ENCODE results near the gene MAP1A. TPM values are rescaled to one million over a fixed set of nuclear protein-coding genes. Genes with fewer than 3 reads are reported as not detected.

The MAP1A gene
- total and polyA plus RNA-seq, 2 of the 13 experiments (the other 11 are each of a cell fraction or from before 2014, with no cell fraction given): 0.01 to 0.07 TPM

GRCh38 chr15:43511012-43511885, 6.2 kb upstream of the MAP1A start (continued):
- TF ChIP-seq ZHX2 (IDR thresholded peaks at IDR 0.05; ENCODE audit: low read depth): no peak
- no peak for TF ChIP-seq ZHX2 (CRISPR knock-in tag; IDR thresholded peaks at IDR 0.05; ENCODE audit: borderline replicate concordance)
- TF ChIP-seq AKNA (CRISPR knock-in tag; IDR thresholded peaks at IDR 0.05; ENCODE audit: borderline replicate concordance): no peak
- no peak for TF ChIP-seq ZNF576 (CRISPR knock-in tag; IDR thresholded peaks at IDR 0.05)
- no peak for TF ChIP-seq ZFP82 (CRISPR knock-in tag; IDR thresholded peaks at IDR 0.05; ENCODE audit: borderline replicate concordance)
- TF ChIP-seq HNRNPLL (IDR thresholded peaks at IDR 0.05; ENCODE audit: low read depth, low read length, poor library complexity, severe bottlenecking): peak; percentile 100
- 0 out of 2 replicates have a peak, but pooled peaks have one; percentile 41 for TF ChIP-seq KLF13 (CRISPR knock-in tag; IDR thresholded peaks at IDR 0.05)
- TF ChIP-seq ZNF121 (CRISPR knock-in tag; IDR thresholded peaks at IDR 0.05): no peak
- no peak for TF ChIP-seq ZBTB14 (CRISPR knock-in tag; IDR thresholded peaks at IDR 0.05)
- TF ChIP-seq BRD4 (CRISPR knock-in tag; IDR thresholded peaks at IDR 0.05): no peak
- TF ChIP-seq STAG1 (CRISPR knock-in tag; IDR thresholded peaks at IDR 0.05): peak; percentile 45
- no peak for TF ChIP-seq TEAD3 (CRISPR knock-in tag; optimal IDR thresholded peaks at IDR 0.05; ENCODE audit: borderline replicate concordance)
- no peak for TF ChIP-seq CREM (IDR thresholded peaks at IDR 0.05)
- no peak for TF ChIP-seq CREM (CRISPR knock-in tag; IDR thresholded peaks at IDR 0.05)
- TF ChIP-seq ATF2 (CRISPR knock-in tag; IDR thresholded peaks at IDR 0.05): no peak

Data from HepG2 (cell line).